Fibroblast of skin of left quadriceps (primary cell): ENCODE measurements around the gene UBA3.

Source experiments
- DNase-seq, 2 experiments: peaks; one replicate each; pipeline ENCODE4 v3.0.0-alpha.2; 2013; ENCODE audit warnings: low read depth in 2 of 2

UBA3 gene

GRCh38 chr3:69080233-69080920 lies at the start of gene UBA3:
UBA3 (minus strand) TSS chr3:69080365; CDS start chr3:69080353, 12 bp downstream.
- DNase-seq: peak; percentile 55 to 58

GRCh38 chr3:69129531-69129930 lies 49.4 kb upstream of the UBA3 start:
- peak; percentile 38 to 40 for DNase-seq

GRCh38 chr3:69128509-69128908 lies 48.3 kb upstream of the UBA3 start:
- DNase-seq: no peak

- DNase-seq: no peak
Observed at GRCh38 chr3:69126999-69127398, 46.8 kb upstream of the UBA3 start.

- DNase-seq: no peak
Observed at GRCh38 chr3:69126216-69126615, 46.1 kb upstream of the UBA3 start.

GRCh38 chr3:69122403-69122802 lies 42.2 kb upstream of the UBA3 start, which contains the start of gene LMOD3:
LMOD3 (minus strand) TSS chr3:69122595; CDS start chr3:69122386, 209 bp downstream.
- no peak for DNase-seq

GRCh38 chr3:69121950-69122349 lies 41.8 kb upstream of the UBA3 start:
- no peak for DNase-seq

- DNase-seq: no peak
Observed at GRCh38 chr3:69121513-69121912, 41.3 kb upstream of the UBA3 start.

GRCh38 chr3:69120879-69121464 lies 40.8 kb upstream of the UBA3 start:
- DNase-seq: peak in 1 of 2 experiments; percentile 32

- no peak for DNase-seq
Observed at GRCh38 chr3:69119681-69120080, 39.5 kb upstream of the UBA3 start.

- no peak for DNase-seq
Observed at GRCh38 chr3:69119138-69119537, 39.0 kb upstream of the UBA3 start.

- DNase-seq: no peak
Observed at GRCh38 chr3:69118555-69118954, 38.4 kb upstream of the UBA3 start.

- no peak for DNase-seq
Observed at GRCh38 chr3:69116897-69117296, 36.7 kb upstream of the UBA3 start.

GRCh38 chr3:69116162-69116561 lies 36.0 kb upstream of the UBA3 start:
- no peak for DNase-seq

- DNase-seq: no peak
Observed at GRCh38 chr3:69115731-69116130, 35.6 kb upstream of the UBA3 start.

- DNase-seq: no peak
Observed at GRCh38 chr3:69113536-69113935, 33.4 kb upstream of the UBA3 start.

- no peak for DNase-seq
Observed at GRCh38 chr3:69110941-69111546, 30.9 kb upstream of the UBA3 start.

- no peak for DNase-seq
Observed at GRCh38 chr3:69108811-69109210, 28.6 kb upstream of the UBA3 start.

- no peak for DNase-seq
Observed at GRCh38 chr3:69107841-69108240, 27.7 kb upstream of the UBA3 start.

GRCh38 chr3:69105320-69105719 lies 25.2 kb upstream of the UBA3 start:
- DNase-seq: no peak

GRCh38 chr3:69104586-69104985 lies 24.4 kb upstream of the UBA3 start:
- no peak for DNase-seq

GRCh38 chr3:69103123-69103522 lies 23.0 kb upstream of the UBA3 start:
- DNase-seq: no peak

GRCh38 chr3:69102384-69102783 lies 22.2 kb upstream of the UBA3 start:
- no peak for DNase-seq
